Mesothelial cell of epicardium (in vitro differentiated cells): Measurements from ENCODE around the gene CD226. TPM values are rescaled to one million over a fixed set of nuclear protein-coding genes. Genes with fewer than 3 reads are reported as not detected.

Source experiments
- DNase-seq, 2 experiments: peaks; one replicate each; pipeline ENCODE4 v3.0.0; 2021; ENCODE audit warnings: low spot score in 2 of 2; ENCODE audit not compliant: unreplicated experiment in 2 of 2
- H3K27ac Mint-ChIP-seq: 2 replicates; pipeline ENCODE4 v1.8.0; 2021; ENCODE audit warnings: mixed read lengths
- H3K27me3 Mint-ChIP-seq: 2 replicates; pipeline ENCODE4 v1.8.0; 2021; ENCODE audit warnings: low read depth, mixed read lengths
- H3K36me3 Mint-ChIP-seq: 2 replicates; pipeline ENCODE4 v1.8.0; 2021; ENCODE audit warnings: mixed read lengths
- H3K4me1 Mint-ChIP-seq: 2 replicates; pipeline ENCODE4 v1.8.0; 2021; ENCODE audit warnings: mixed read lengths
- H3K4me3 Mint-ChIP-seq: 2 replicates; pipeline ENCODE4 v1.8.0; 2021; ENCODE audit warnings: mild to moderate bottlenecking, moderate library complexity, mixed read lengths
- H3K9me3 Mint-ChIP-seq: 2 replicates; pipeline ENCODE4 v1.8.0; 2021; ENCODE audit warnings: mixed read lengths
- CTCF ChIP-seq: fragments of 200-600 bp; sonication (generic); IDR thresholded peaks from one replicate; pipeline ENCODE4 v1.5.0; 2021; ENCODE audit warnings: antibody characterized with exemption; ENCODE audit not compliant: unreplicated experiment
- total RNA-seq: library from RNA; stranded (reverse); gene quantifications from 3 replicates; pipeline ENCODE4 v1.2.1, GENCODE V29; 2021

Gene CD226
- total RNA-seq, 1 donor from 2014 or later, result 0.31 TPM

DNA sequence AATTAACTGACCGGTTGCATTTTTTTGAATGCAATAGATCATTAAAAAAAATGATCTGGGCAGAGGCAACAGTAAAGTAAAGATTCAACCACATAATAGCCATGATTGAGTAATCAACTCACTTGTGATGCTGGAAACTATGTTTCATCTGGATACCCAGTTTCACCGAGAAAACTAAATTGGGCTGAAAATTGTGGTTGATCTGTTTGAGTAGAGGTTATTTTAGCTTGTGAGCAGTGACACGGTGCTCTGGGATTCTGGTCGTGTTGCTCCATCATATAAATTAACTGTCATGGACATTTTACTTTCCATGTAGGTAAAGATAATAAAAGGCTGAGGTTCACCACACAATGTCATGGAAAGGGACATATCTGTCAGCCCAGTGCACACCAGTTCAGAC lies 58.7 kb downstream of the CD226 start:
- H3K4me1 Mint-ChIP-seq, result no peaks in the 10 kb centered on the region
- H3K4me3 Mint-ChIP-seq, result no peak overlapping the region
- no peak overlapping the region for H3K27ac Mint-ChIP-seq
- H3K9me3 Mint-ChIP-seq, result no peaks in the 10 kb centered on the region
- no peak for DNase-seq
- H3K36me3 Mint-ChIP-seq, result no peaks in the 10 kb centered on the region
- H3K27me3 Mint-ChIP-seq, result no peaks in the 10 kb centered on the region
- TF ChIP-seq CTCF, result no peak

DNA sequence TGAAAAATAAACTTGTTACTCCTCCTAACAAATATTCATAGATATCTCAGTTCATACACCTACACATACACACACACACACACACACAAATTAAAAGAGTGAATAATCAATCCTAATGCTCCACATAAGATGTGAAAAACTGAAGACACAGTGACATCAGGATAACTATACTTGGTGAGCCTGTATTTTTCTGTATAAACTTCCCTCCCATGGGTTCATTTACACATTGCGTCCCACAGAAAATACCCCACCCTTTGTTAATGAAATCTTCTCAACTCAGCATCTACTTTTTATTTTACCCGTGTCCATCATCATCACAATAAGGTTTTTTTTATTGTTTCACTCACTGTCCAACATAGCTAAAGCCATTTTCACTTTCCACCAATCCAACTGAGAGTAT lies 60.4 kb downstream of the CD226 start:
- Mint-ChIP-seq H3K27me3 (no peaks in the 10 kb centered on the region), H3K4me3 (no peak overlapping the region), H3K4me1 (no peaks in the 10 kb centered on the region), H3K27ac (no peak overlapping the region), H3K36me3 (no peaks in the 10 kb centered on the region), H3K9me3 (no peaks in the 10 kb centered on the region)
- no peak for DNase-seq
- TF ChIP-seq CTCF, result no peak

DNA sequence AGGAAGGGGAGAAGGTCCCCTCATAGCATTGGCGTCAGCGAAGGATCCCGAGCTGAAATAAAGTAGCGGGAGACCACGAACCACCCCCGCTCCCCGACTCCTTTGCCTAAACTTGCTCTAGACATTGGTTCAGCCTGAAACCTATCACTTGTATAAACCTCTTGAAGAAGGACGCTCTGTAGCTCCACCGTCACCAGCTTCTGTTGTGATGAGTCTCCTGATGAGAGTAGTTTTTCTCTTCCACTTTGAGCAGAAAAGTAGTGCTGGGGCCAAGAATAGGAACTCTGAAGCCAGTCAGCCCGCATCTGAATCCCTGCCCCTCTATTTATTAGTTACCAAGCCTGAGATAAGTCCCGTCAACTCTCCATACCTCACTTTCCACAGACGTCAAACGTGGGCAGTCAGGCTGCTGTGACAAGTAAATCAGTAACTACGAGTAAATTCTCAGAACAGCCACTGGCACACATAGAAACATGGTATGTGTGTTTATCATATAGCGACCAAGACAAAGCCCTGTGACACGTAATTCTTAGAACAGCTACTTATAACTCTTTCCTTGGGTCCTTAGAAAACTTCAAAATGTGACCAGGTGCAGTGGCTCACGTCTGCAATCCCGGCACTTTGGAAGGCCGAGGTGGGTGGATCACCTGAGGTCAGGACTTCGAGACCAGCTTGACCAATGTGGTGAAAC lies 61.7 kb downstream of the CD226 start:
- Mint-ChIP-seq H3K4me1 (no peaks in the 10 kb centered on the region), H3K4me3 (no peak overlapping the region), H3K36me3 (no peaks in the 10 kb centered on the region), H3K27me3 (no peaks in the 10 kb centered on the region), H3K9me3 (no peaks in the 10 kb centered on the region), H3K27ac (no peak overlapping the region)
- no peak for TF ChIP-seq CTCF
- DNase-seq, result no peak

- no peak for DNase-seq
- Mint-ChIP-seq H3K4me3 (no peak overlapping the region), H3K36me3 (no peaks in the 10 kb centered on the region), H3K4me1 (no peaks in the 10 kb centered on the region), H3K27ac (no peak overlapping the region), H3K9me3 (no peaks in the 10 kb centered on the region), H3K27me3 (no peaks in the 10 kb centered on the region)
- no peak for TF ChIP-seq CTCF
Measured at GRCh38 chr18:69885355-69885754, 62.3 kb downstream of the CD226 start.

- H3K27me3 Mint-ChIP-seq, result no peaks in the 10 kb centered on the region
- H3K9me3 Mint-ChIP-seq, result peaks cover 7% of the 10 kb centered on the region
- DNase-seq, result no peak
- H3K27ac Mint-ChIP-seq, result no peak overlapping the region
- H3K4me3 Mint-ChIP-seq, result no peak overlapping the region
- peaks cover 2% of the 10 kb centered on the region for H3K36me3 Mint-ChIP-seq
- no peak for TF ChIP-seq CTCF
- H3K4me1 Mint-ChIP-seq, result no peaks in the 10 kb centered on the region
Measured at GRCh38 chr18:69883781-69884180, 63.9 kb downstream of the CD226 start.
